GM06990 (cell line): ENCODE measurements around the gene ACKR1.

Source experiments
- DNase-seq: peaks from one replicate; pipeline ENCODE4 v3.0.0-alpha.2; 2011; ENCODE audit not compliant: insufficient read length; ENCODE audit errors: extremely low read depth
- H3K27me3 ChIP-seq: replicated peaks from 2 replicates; pipeline ENCODE4 v1.6.0; 2011; ENCODE audit warnings: low read length; ENCODE audit not compliant: control insufficient read depth, insufficient read depth
- H3K36me3 ChIP-seq: 2 replicates; pipeline ENCODE4 v1.5.1; 2011; ENCODE audit warnings: low read length; ENCODE audit not compliant: control insufficient read depth, insufficient read depth
- H3K4me3 ChIP-seq: replicated peaks from 2 replicates; pipeline ENCODE4 v1.5.1; 2011; ENCODE audit warnings: low read depth, mild to moderate bottlenecking, control low read depth, low read length
- TF ChIP-seq, protein P1 (sequence below): IDR thresholded peaks from 2 replicates; pipeline ENCODE4 v1.5.1; 2011; ENCODE audit warnings: low read length, control low read depth, mild to moderate bottlenecking, inconsistent platforms; ENCODE audit not compliant: insufficient read depth, poor library complexity, severe bottlenecking

The ACKR1 gene

DNA sequence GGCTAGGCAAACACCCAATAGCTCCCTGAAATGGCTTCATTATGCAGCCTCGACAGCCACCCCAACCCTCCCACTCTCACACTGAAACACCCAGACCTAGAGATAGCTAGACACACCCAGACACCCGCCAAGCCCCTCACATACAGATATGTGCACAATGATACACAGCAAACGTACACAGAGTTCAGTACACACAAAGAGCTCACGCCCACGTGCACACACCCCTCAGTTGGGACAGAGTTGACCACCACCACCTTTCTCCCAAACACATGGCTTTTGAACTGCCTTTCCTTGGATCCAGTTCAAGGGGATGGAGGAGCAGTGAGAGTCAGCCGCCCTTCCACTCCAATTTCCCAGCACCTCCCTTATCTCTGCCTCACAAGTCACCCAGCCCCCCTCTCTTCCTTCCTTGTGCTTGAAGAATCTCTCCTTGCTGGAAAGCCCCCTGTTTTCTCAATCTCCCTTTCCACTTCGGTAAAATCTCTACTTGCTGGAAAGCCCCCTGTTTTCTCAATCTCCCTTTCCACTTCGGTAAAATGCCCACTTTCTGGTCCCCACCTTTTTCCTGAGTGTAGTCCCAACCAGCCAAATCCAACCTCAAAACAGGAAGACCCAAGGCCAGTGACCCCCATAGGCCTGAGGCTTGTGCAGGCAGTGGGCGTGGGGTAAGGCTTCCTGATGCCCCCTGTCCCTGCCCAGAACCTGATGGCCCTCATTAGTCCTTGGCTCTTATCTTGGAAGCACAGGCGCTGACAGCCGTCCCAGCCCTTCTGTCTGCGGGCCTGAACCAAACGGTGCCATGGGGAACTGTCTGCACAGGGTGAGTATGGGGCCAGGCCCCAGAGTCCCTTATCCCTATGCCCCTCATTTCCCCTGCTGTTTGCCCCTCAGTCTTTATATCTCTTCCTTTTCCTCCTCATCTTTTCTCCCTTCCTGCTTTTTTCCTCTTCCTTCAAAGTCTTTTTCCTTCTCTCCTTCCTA is at the start of gene ACKR1:
ACKR1 (plus strand) TSS at position 715 of the 981 bp plus-strand sequence; CDS start at position 800, 85 bp downstream.
- no peaks in the 10 kb centered on the region for H3K36me3 ChIP-seq
- H3K27me3 ChIP-seq: no peaks in the 10 kb centered on the region
- no peak for DNase-seq
- peak within 1 kb of the TSS; percentile 26 for H3K4me3 ChIP-seq
- TF ChIP-seq, protein P1, sequence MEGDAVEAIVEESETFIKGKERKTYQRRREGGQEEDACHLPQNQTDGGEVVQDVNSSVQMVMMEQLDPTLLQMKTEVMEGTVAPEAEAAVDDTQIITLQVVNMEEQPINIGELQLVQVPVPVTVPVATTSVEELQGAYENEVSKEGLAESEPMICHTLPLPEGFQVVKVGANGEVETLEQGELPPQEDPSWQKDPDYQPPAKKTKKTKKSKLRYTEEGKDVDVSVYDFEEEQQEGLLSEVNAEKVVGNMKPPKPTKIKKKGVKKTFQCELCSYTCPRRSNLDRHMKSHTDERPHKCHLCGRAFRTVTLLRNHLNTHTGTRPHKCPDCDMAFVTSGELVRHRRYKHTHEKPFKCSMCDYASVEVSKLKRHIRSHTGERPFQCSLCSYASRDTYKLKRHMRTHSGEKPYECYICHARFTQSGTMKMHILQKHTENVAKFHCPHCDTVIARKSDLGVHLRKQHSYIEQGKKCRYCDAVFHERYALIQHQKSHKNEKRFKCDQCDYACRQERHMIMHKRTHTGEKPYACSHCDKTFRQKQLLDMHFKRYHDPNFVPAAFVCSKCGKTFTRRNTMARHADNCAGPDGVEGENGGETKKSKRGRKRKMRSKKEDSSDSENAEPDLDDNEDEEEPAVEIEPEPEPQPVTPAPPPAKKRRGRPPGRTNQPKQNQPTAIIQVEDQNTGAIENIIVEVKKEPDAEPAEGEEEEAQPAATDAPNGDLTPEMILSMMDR: no peak

- Histone ChIP-seq H3K36me3 (no peaks in the 10 kb centered on the region), H3K4me3 (no peak overlapping the region), H3K27me3 (no peaks in the 10 kb centered on the region)
- TF ChIP-seq, protein P1: peak; percentile 95
- DNase-seq: peak; percentile 10
Observed at GRCh38 chr1:159161001-159161718, 43.5 kb upstream of the ACKR1 start.

GRCh38 chr1:159161719-159162026 is 43.0 kb upstream of the ACKR1 start:
- Histone ChIP-seq H3K4me3 (no peak overlapping the region), H3K36me3 (no peaks in the 10 kb centered on the region), H3K27me3 (no peaks in the 10 kb centered on the region)
- no peak for DNase-seq
- TF ChIP-seq, protein P1: no peak

DNA sequence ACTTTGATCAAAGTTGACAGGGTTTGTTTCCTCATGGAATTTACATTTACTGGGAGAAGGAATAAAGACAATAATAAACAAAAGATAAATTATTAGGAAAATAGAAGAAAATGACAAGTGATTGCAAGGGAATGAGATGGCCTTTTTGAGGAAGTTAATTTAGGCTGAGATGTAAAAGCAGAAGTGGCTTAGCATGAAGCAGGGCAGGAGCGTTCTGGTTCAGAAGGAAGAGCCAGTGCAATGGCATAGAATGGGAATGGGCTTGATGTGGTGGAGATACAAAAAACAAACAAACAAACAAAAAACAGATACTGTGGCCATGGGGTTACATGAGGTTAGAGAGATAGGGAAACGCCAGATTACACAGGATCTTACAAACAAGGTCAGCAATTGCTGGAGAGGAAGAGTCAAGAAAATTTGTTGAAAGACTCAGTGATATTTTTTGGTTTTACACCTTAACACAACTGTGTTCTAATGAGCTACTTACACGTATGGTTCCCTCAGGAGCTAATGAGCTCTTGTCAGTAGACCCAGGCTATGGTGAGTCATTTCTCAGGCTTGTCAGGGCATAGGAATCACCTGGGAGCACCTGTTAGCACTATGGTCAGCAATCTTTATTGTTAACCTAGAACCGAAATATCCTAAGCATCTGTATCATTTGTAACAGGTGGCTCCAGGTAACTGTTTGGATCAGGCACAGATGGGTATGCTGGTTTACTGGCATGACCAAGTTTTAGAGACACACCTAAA is 42.0 kb upstream of the ACKR1 start:
- TF ChIP-seq, protein P1: no peak
- DNase-seq: no peak
- H3K4me3 ChIP-seq: no peak overlapping the region
- H3K27me3 ChIP-seq: no peaks in the 10 kb centered on the region
- no peaks in the 10 kb centered on the region for H3K36me3 ChIP-seq

DNA sequence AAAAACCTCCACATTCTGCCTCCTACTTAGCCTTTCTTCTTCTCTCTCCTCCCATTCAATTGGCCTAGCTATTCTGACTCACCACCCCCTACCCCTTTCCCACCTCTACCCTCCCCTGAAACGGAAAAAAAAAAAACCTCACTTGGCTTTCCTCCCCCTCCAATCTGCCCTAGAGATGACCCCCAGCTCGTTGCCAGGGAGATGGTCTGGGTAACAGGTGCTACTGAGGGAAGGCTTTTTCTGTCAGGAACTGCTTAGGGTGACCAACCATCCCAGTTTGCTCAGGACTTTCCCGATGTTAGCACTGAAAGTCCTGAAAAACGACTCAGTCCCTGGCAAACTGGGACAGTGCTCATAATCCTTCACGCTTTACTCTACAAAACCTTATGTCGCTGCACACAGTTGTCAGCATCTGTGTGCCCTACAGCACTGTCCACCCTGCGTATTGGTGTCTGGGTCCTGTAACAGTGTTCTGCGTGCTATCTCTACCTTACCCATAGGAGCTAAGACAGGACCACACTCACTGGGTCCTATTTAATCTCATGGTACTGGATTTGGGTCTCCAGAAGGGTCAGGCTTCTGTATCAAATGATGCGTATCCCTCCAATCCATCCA is 41.0 kb upstream of the ACKR1 start:
- TF ChIP-seq, protein P1: no peak
- no peaks in the 10 kb centered on the region for H3K36me3 ChIP-seq
- no peaks in the 10 kb centered on the region for H3K27me3 ChIP-seq
- DNase-seq: no peak
- no peak overlapping the region for H3K4me3 ChIP-seq
